Smooth muscle cell (in vitro differentiated cells): ENCODE measurements around the gene GPR171. TPM values are rescaled to one million over a fixed set of nuclear protein-coding genes. Genes with fewer than 3 reads are reported as not detected.
"Not testable (repeated sequence)": the region's sequence is repeated elsewhere in the genome, so short reads cannot be mapped to it uniquely, and the experiment has no call there.

Experiments used
- DNase-seq: peaks from one replicate; lab custom pipeline; 2025; ENCODE audit not compliant: unreplicated experiment; lab: John Stamatoyannopoulos, UW
- H2AFZ ChIP-seq: fragments of 200-600 bp; sonication (generic); 2 replicates; pipeline ENCODE4 v1.6.0; 2016; ENCODE audit warnings: antibody characterized with exemption, low read depth, mild to moderate bottlenecking
- H3F3A ChIP-seq: fragments of 200-600 bp; sonication (generic); 2 replicates; pipeline ENCODE4 v1.6.0; 2017; ENCODE audit warnings: antibody characterized with exemption, low read depth
- H3K27ac ChIP-seq: fragments of 200-600 bp; sonication (generic); 2 replicates; pipeline ENCODE4 v1.5.1; 2016; ENCODE audit warnings: low read depth, mild to moderate bottlenecking
- H3K27me3 ChIP-seq: fragments of 200-600 bp; sonication (generic); 2 replicates; pipeline ENCODE4 v1.6.1; 2016; ENCODE audit warnings: low read depth, mild to moderate bottlenecking
- H3K36me3 ChIP-seq: fragments of 200-600 bp; sonication (generic); 2 replicates; pipeline ENCODE4 v1.5.1; 2016; ENCODE audit warnings: low read depth
- H3K4me1 ChIP-seq: fragments of 200-600 bp; sonication (generic); 2 replicates; pipeline ENCODE4 v1.5.1; 2016; ENCODE audit warnings: low read depth
- H3K4me2 ChIP-seq: fragments of 200-600 bp; sonication (generic); 2 replicates; pipeline ENCODE4 v1.6.0; 2016; ENCODE audit warnings: mild to moderate bottlenecking
- H3K4me3 ChIP-seq: fragments of 200-600 bp; sonication (generic); 2 replicates; pipeline ENCODE4 v1.5.1; 2016; ENCODE audit warnings: mild to moderate bottlenecking
- H3K79me2 ChIP-seq: fragments of 200-600 bp; sonication (generic); 2 replicates; pipeline ENCODE4 v1.6.0; 2016; ENCODE audit warnings: low read depth, mild to moderate bottlenecking
- H3K9ac ChIP-seq: fragments of 200-600 bp; sonication (generic); 2 replicates; pipeline ENCODE4 v1.6.0; 2016; ENCODE audit warnings: low read depth
- H3K9me3 ChIP-seq: fragments of 200-600 bp; sonication (generic); replicated peaks from 2 replicates; pipeline ENCODE4 v1.5.1; 2016; ENCODE audit warnings: low read depth
- H4K20me1 ChIP-seq: fragments of 200-600 bp; sonication (generic); 2 replicates; pipeline ENCODE4 v1.6.0; 2016; ENCODE audit warnings: low read depth
- WGBS: methylation state at CpG from one replicate; pipeline ENCODE4 v1.1.7; 2016; ENCODE audit warnings: low lambda C conversion rate; 5-methylcytosine and 5-hydroxymethylcytosine counted together
- polyA plus RNA-seq: library from polyadenylated mRNA; unstranded; fragments of >200 nt; fragmentation: Nextera tagmentation; extraction: Ambion mirVana; gene quantifications from 2 replicates; pipeline ENCODE4 v1.2.1, GENCODE V29; 2016
- total RNA-seq: library from RNA; depleted of rRNA; stranded (reverse); fragments of >200 nt; gene quantifications from 2 replicates; pipeline ENCODE4 v1.2.3, GENCODE V29; 2014
- TF ChIP-seq, protein P1 (sequence below): fragments of 200-600 bp; sonication (generic); IDR thresholded peaks from 2 replicates; pipeline ENCODE4 v1.5.1; 2017; ENCODE audit warnings: borderline replicate concordance, mild to moderate bottlenecking, antibody characterized with exemption; ENCODE audit not compliant: insufficient read depth, poor library complexity, severe bottlenecking

GPR171 gene, protein sequence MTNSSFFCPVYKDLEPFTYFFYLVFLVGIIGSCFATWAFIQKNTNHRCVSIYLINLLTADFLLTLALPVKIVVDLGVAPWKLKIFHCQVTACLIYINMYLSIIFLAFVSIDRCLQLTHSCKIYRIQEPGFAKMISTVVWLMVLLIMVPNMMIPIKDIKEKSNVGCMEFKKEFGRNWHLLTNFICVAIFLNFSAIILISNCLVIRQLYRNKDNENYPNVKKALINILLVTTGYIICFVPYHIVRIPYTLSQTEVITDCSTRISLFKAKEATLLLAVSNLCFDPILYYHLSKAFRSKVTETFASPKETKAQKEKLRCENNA
- 4.2 TPM in 1 of 2 replicates, not detected in the other for total RNA-seq
- polyA plus RNA-seq: 0.65 TPM in 1 of 2 replicates, not detected in the other

DNA sequence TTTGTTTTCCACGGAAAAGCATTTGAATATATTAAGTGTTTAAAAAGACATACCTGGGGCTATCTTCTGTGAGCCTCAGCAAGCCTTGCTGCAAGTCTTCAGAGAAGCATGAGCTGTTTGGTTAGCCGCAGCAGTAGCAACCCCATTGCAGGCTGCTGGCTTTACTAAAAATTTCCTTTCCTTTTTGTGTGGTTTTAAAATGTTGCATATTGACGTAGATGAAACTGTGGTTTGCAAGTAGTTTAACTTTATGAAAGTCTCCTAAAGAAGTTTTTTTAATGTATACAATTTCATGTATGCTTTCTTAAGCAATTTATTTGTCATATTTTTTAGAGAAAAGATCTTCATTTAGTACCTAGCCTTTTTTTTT is at the start of gene GPR171:
Gene GPR171, minus strand, starts transcription at position 166 of the 370 bp plus-strand sequence. CDS start 3,830 bp downstream, outside the sequence.
- no peak within 1 kb of the TSS for H2AFZ ChIP-seq
- no peak within 1 kb of the TSS for H3K9ac ChIP-seq
- no peaks in the 10 kb centered on the region for H3K36me3 ChIP-seq
- 70% methylated on average over 3 of the region's 3 CpGs for WGBS
- H3K79me2 ChIP-seq: no peaks in the 10 kb centered on the region
- H3K4me1 ChIP-seq: no peaks in the 10 kb centered on the region
- H3K27ac ChIP-seq: no peak within 1 kb of the TSS
- H3K4me3 ChIP-seq: no peak within 1 kb of the TSS
- no peaks in the 10 kb centered on the region for H3F3A ChIP-seq
- no peaks in the 10 kb centered on the region for H4K20me1 ChIP-seq
- no peaks in the 10 kb centered on the region for H3K9me3 ChIP-seq
- TF ChIP-seq, protein P1, sequence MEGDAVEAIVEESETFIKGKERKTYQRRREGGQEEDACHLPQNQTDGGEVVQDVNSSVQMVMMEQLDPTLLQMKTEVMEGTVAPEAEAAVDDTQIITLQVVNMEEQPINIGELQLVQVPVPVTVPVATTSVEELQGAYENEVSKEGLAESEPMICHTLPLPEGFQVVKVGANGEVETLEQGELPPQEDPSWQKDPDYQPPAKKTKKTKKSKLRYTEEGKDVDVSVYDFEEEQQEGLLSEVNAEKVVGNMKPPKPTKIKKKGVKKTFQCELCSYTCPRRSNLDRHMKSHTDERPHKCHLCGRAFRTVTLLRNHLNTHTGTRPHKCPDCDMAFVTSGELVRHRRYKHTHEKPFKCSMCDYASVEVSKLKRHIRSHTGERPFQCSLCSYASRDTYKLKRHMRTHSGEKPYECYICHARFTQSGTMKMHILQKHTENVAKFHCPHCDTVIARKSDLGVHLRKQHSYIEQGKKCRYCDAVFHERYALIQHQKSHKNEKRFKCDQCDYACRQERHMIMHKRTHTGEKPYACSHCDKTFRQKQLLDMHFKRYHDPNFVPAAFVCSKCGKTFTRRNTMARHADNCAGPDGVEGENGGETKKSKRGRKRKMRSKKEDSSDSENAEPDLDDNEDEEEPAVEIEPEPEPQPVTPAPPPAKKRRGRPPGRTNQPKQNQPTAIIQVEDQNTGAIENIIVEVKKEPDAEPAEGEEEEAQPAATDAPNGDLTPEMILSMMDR: no peak
- DNase-seq: no peak
- H3K27me3 ChIP-seq: no peaks in the 10 kb centered on the region
- no peak within 1 kb of the TSS for H3K4me2 ChIP-seq

DNA sequence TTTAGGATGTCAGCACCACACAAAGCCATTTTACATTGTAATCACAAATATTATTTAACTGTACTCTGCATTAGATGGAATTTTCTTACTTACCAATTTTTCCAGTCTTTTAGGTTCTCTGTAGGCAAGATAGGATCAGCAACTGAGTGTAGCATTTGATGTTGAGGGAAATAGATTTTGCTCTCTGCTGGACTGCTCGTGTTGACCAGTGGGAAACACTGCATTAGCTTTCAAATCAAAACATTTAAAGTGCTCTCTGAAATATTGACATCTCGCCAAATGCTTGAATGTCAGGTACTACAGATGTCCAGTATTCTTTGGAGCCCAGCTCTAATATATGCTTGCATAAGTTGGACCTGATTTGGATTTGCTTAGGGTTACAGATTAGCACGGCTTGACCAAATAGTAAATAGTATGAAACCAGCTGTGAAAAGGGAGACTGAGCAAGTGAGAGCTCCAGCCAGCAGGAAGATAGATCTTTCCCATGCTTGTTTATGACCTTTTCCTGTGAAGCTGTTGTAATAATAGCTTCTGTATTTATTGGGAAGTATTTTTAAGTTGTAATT is 45.8 kb upstream of the GPR171 start:
- Histone ChIP-seq H3K79me2 (no peaks in the 10 kb centered on the region), H3K36me3 (no peaks in the 10 kb centered on the region), H3K4me2 (no peak overlapping the region), H2AFZ (no peak overlapping the region), H3K27me3 (peaks cover 12% of the 10 kb centered on the region), H3K27ac (no peak overlapping the region), H3K4me1 (no peaks in the 10 kb centered on the region), H4K20me1 (no peaks in the 10 kb centered on the region), H3K9me3 (no peaks in the 10 kb centered on the region), H3K4me3 (no peak overlapping the region), H3F3A (no peaks in the 10 kb centered on the region), H3K9ac (no peak overlapping the region)
- DNase-seq: no peak
- TF ChIP-seq, protein P1: no peak
- 64% methylated on average over 3 of the region's 3 CpGs for WGBS

DNA sequence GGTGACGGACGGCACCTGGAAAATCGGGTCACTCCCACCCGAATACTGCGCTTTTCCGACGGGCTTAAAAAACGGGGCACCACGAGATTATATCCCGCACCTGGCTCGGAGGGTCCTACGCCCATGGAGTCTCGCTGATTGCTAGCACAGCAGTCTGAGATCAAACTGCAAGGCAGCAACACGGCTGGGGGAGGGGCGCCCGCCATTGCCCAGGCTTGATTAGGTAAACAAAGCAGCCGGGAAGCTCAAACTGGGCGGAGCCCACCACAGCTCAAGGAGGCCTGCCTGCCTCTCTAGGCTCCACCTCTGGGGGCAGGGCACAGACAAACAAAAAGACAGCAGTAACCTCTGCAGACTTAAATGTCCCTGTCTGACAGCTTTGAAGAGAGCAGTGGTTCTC is 39.0 kb upstream of the GPR171 start:
- not testable (repeated sequence) for DNase-seq
- 82% methylated on average over 16 of the region's 18 CpGs for WGBS

DNA sequence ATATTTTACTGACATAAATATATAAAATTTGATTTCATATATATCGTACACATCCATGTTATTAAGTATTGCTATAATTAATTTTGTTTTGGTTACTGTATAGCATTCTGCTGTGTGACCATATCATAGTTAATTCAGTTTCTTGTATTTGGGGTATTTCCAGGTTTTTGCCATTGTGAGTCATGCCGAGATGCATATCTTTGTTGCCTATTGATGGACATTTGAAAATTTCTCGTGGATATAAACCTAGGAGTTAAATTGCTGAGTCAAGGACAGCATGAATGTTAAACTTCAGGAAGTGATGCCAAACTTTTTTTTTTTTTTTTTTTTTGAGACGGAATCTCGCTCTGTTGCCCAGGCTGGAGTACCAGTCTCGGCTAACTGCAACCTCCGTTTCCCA is 33.7 kb upstream of the GPR171 start:
- Histone ChIP-seq H3K4me1 (no peaks in the 10 kb centered on the region), H2AFZ (no peak overlapping the region), H3K27me3 (no peaks in the 10 kb centered on the region), H3K79me2 (no peaks in the 10 kb centered on the region), H3K27ac (no peak overlapping the region), H3K4me2 (no peak overlapping the region), H4K20me1 (no peaks in the 10 kb centered on the region), H3K4me3 (no peak overlapping the region), H3K9ac (no peak overlapping the region), H3K9me3 (no peaks in the 10 kb centered on the region), H3K36me3 (no peaks in the 10 kb centered on the region), H3F3A (no peaks in the 10 kb centered on the region)
- WGBS: 98% methylated on average over 7 of the region's 7 CpGs
- TF ChIP-seq, protein P1: no peak
- DNase-seq: no peak

More for the DNA sequence above, 39.0 kb upstream of the GPR171 start:
- H3K27me3 ChIP-seq, H4K20me1 ChIP-seq, H3K9ac ChIP-seq, H3K27ac ChIP-seq, H3K79me2 ChIP-seq, H2AFZ ChIP-seq, H3K4me2 ChIP-seq, H3K36me3 ChIP-seq, H3K4me3 ChIP-seq, H3K9me3 ChIP-seq, H3F3A ChIP-seq, H3K4me1 ChIP-seq: not testable (repeated sequence)
